ENCODE data around the gene MIR17HG. TPM values are rescaled to one million over a fixed set of nuclear protein-coding genes. Genes with fewer than 3 reads are reported as not detected.

Gene MIR17HG
- polyA plus RNA-seq, 4 donors: 2.8 to 5.1 (median 4.3) TPM

- no peak for DNase-seq (ENCODE audit: low read depth in 4 of 4, low spot score in 3 of 4)
Measured at GRCh38 chr13:91368101-91368500, 20.6 kb downstream of the MIR17HG start.

- DNase-seq (ENCODE audit: low read depth in 4 of 4, low spot score in 3 of 4): no peak
Measured at GRCh38 chr13:91368676-91369440, 21.4 kb downstream of the MIR17HG start.

- DNase-seq (ENCODE audit: low read depth in 4 of 4, low spot score in 3 of 4): no peak
Measured at GRCh38 chr13:91369441-91369831, 21.9 kb downstream of the MIR17HG start.

- DNase-seq (ENCODE audit: low read depth in 4 of 4, low spot score in 3 of 4): no peak
Measured at GRCh38 chr13:91370501-91370900, 23.0 kb downstream of the MIR17HG start.

- no peak for DNase-seq (ENCODE audit: low read depth in 4 of 4, low spot score in 3 of 4)
Measured at GRCh38 chr13:91372911-91373310, 25.4 kb downstream of the MIR17HG start.

- DNase-seq (ENCODE audit: low read depth in 4 of 4, low spot score in 3 of 4): no peak
Measured at GRCh38 chr13:91375116-91375729, 27.7 kb downstream of the MIR17HG start.

- DNase-seq (ENCODE audit: low read depth in 4 of 4, low spot score in 3 of 4): no peak
Measured at GRCh38 chr13:91381371-91381770, 33.9 kb downstream of the MIR17HG start.

GRCh38 chr13:91383836-91384235 lies 36.3 kb downstream of the MIR17HG start:
- DNase-seq (ENCODE audit: low read depth in 4 of 4, low spot score in 3 of 4): no peak

GRCh38 chr13:91384896-91385295 lies 37.4 kb downstream of the MIR17HG start:
- DNase-seq (ENCODE audit: low read depth in 4 of 4, low spot score in 3 of 4): no peak

GRCh38 chr13:91389186-91389585 lies 41.7 kb downstream of the MIR17HG start:
- no peak for DNase-seq (ENCODE audit: low read depth in 4 of 4, low spot score in 3 of 4)

GRCh38 chr13:91397595-91397994 lies 50.1 kb downstream of the MIR17HG start:
- no peak for DNase-seq (ENCODE audit: low read depth in 4 of 4, low spot score in 3 of 4)

GRCh38 chr13:91398413-91399188 lies 51.1 kb downstream of the MIR17HG start, which contains the start of gene GPC5:
GPC5 (plus strand) TSS chr13:91398621.
- peak in 3 of 4 donors; percentile 25 to 39 (median 38) for DNase-seq (ENCODE audit: low read depth in 4 of 4, low spot score in 3 of 4)

GRCh38 chr13:91399189-91400062 lies 51.9 kb downstream of the MIR17HG start:
- no peak for DNase-seq (ENCODE audit: low read depth in 4 of 4, low spot score in 3 of 4)

- no peak for DNase-seq (ENCODE audit: low read depth in 4 of 4, low spot score in 3 of 4)
Measured at GRCh38 chr13:91400063-91400399, 52.5 kb downstream of the MIR17HG start.

- DNase-seq (ENCODE audit: low read depth in 4 of 4, low spot score in 3 of 4): no peak
Measured at GRCh38 chr13:91400671-91401070, 53.2 kb downstream of the MIR17HG start.

GRCh38 chr13:91401920-91402319 lies 54.4 kb downstream of the MIR17HG start:
- no peak for DNase-seq (ENCODE audit: low read depth in 4 of 4, low spot score in 3 of 4)

Measured in right renal pelvis (tissue), 4 donors.